Neuronal stem cell (in vitro differentiated cells): ENCODE results near the gene CSMD2.

Experiments
- DNase-seq: peaks from one replicate; pipeline ENCODE4 v3.0.0-alpha.2; 2013; ENCODE audit warnings: low spot score
- H2AFZ ChIP-seq: one replicate; pipeline ENCODE4 v1.6.1; 2013; ENCODE audit warnings: mild to moderate bottlenecking, low read length, inconsistent platforms
- H2AK5ac ChIP-seq: 2 replicates; pipeline ENCODE4 v1.6.1; 2013; ENCODE audit warnings: low read depth, mild to moderate bottlenecking, inconsistent platforms, low read length, moderate library complexity, mixed read lengths
- H2BK120ac ChIP-seq: 2 replicates; pipeline ENCODE4 v1.6.1; 2013; ENCODE audit warnings: low read depth, mild to moderate bottlenecking, inconsistent platforms, low read length, moderate library complexity, mixed read lengths
- H2BK12ac ChIP-seq: one replicate; pipeline ENCODE4 v1.6.1; 2013; ENCODE audit warnings: low read length, inconsistent platforms
- H2BK15ac ChIP-seq: 2 replicates; pipeline ENCODE4 v1.6.1; 2013; ENCODE audit warnings: mild to moderate bottlenecking, low read length, inconsistent platforms, mixed read lengths
- H2BK5ac ChIP-seq: one replicate; pipeline ENCODE4 v1.6.1; 2013; ENCODE audit warnings: inconsistent platforms, mild to moderate bottlenecking, low read length, moderate library complexity
- H3K14ac ChIP-seq: one replicate; pipeline ENCODE4 v1.6.1; 2013; ENCODE audit warnings: low read length, inconsistent platforms
- H3K18ac ChIP-seq: 2 replicates; pipeline ENCODE4 v1.6.1; 2013; ENCODE audit warnings: low read length, inconsistent platforms
- H3K23ac ChIP-seq: 2 replicates; pipeline ENCODE4 v1.6.1; 2013; ENCODE audit warnings: low read depth, mild to moderate bottlenecking, mixed read lengths, low read length, inconsistent platforms; ENCODE audit not compliant: poor library complexity
- H3K27ac ChIP-seq: replicated peaks from 3 replicates; pipeline ENCODE4 v1.5.1; 2013; ENCODE audit warnings: low read length, inconsistent platforms
- H3K27me3 ChIP-seq, 3 experiments: 2 replicates each; pipeline ENCODE4 v1.6.1; 2013; ENCODE audit warnings: low read length in 3 of 3, mild to moderate bottlenecking in 2 of 3, inconsistent platforms in 1 of 3, low read depth in 1 of 3, mixed read lengths in 1 of 3, moderate library complexity in 1 of 3; ENCODE audit not compliant: control insufficient read depth in 3 of 3, insufficient read depth in 3 of 3
- H3K36me3 ChIP-seq, 2 donors: replicated peaks in 1 of 2; 2 replicates each; pipeline ENCODE4 v1.6.1; 2013; ENCODE audit warnings: low read length in 2 of 2; ENCODE audit not compliant: control insufficient read depth in 2 of 2, insufficient read depth in 2 of 2
- H3K4ac ChIP-seq: 2 replicates; pipeline ENCODE4 v1.6.1; 2013; ENCODE audit warnings: inconsistent platforms, mild to moderate bottlenecking, low read length, moderate library complexity
- H3K4me1 ChIP-seq, 2 donors: 1 replicate in 1 of 2; 2 replicates in 1 of 2; pipeline ENCODE4 v1.6.1; 2013; ENCODE audit warnings: low read length in 2 of 2, low read depth in 1 of 2; ENCODE audit not compliant: control insufficient read depth in 2 of 2, insufficient read depth in 1 of 2
- H3K4me2 ChIP-seq: one replicate; pipeline ENCODE4 v1.6.1; 2013; ENCODE audit warnings: mild to moderate bottlenecking, low read length, inconsistent platforms; ENCODE audit not compliant: insufficient read depth, poor library complexity, severe bottlenecking
- H3K4me3 ChIP-seq, 2 donors: 2 replicates each; pipeline ENCODE4 v1.5.1; 2013; ENCODE audit warnings: low read length in 2 of 2, mild to moderate bottlenecking in 2 of 2, inconsistent platforms in 1 of 2, moderate library complexity in 1 of 2
- H3K79me1 ChIP-seq: one replicate; pipeline ENCODE4 v1.6.1; 2013; ENCODE audit warnings: low read depth, mild to moderate bottlenecking, inconsistent platforms, low read length, moderate library complexity
- H3K9ac ChIP-seq: one replicate; pipeline ENCODE4 v1.6.1; 2013; ENCODE audit warnings: mild to moderate bottlenecking, low read depth, low read length, inconsistent platforms; ENCODE audit not compliant: poor library complexity
- H3K9me3 ChIP-seq, 2 donors: replicated peaks in 1 of 2; 2 replicates each; pipeline versions ENCODE3 to v1.6.1; 2013; ENCODE audit warnings: low read length in 2 of 2, mild to moderate bottlenecking in 2 of 2, inconsistent platforms in 1 of 2, low read depth in 1 of 2, mixed read lengths in 1 of 2, moderate library complexity in 1 of 2; ENCODE audit not compliant: control insufficient read depth in 2 of 2, insufficient read depth in 1 of 2
- H4K8ac ChIP-seq: one replicate; pipeline ENCODE4 v1.6.1; 2013; ENCODE audit warnings: low read depth, mild to moderate bottlenecking, inconsistent platforms, low read length, moderate library complexity
- H4K91ac ChIP-seq: one replicate; pipeline ENCODE4 v1.6.1; 2013; ENCODE audit warnings: low read length, low read depth, mild to moderate bottlenecking, inconsistent platforms; ENCODE audit not compliant: poor library complexity
- WGBS, 2 donors: extraction: QIAGEN DNeasy Blood & Tissue Kit; methylation state at CpG; one replicate each; pipeline ENCODE4 v1.1.7; 2013; ENCODE audit warnings: missing lambda C conversion rate in 2 of 2, mixed read lengths in 1 of 2; ENCODE audit not compliant: insufficient read length in 2 of 2, insufficient replicate concordance in 1 of 2; ENCODE audit errors: extremely low coverage in 2 of 2; 5-methylcytosine and 5-hydroxymethylcytosine counted together

Gene CSMD2

GRCh38 chr1:33895396-33895795 is 269.6 kb downstream of the CSMD2 start:
- no peak overlapping the region for H3K4ac ChIP-seq
- H2BK120ac ChIP-seq, result no peak overlapping the region
- no peaks in the 10 kb centered on the region for H3K79me1 ChIP-seq
- H3K18ac ChIP-seq, result peak overlapping the region; percentile 45
- H2BK15ac ChIP-seq, result no peak overlapping the region
- no peak overlapping the region for H4K8ac ChIP-seq
- no peaks in the 10 kb centered on the region for H3K36me3 ChIP-seq
- H3K4me3 ChIP-seq, result no peak overlapping the region
- no peak overlapping the region for H2AFZ ChIP-seq
- no peak overlapping the region for H2AK5ac ChIP-seq
- H3K4me2 ChIP-seq, result no peak overlapping the region
- no peak overlapping the region for H2BK5ac ChIP-seq
- no peak overlapping the region for H3K14ac ChIP-seq
- no peak for DNase-seq
- H3K27ac ChIP-seq, result no peak overlapping the region
- no peak overlapping the region for H4K91ac ChIP-seq
- H3K23ac ChIP-seq, result no peak overlapping the region
- no CpG with 5 or more reads among the region's 8 CpGs for WGBS, 2 donors
- H3K4me1 ChIP-seq, result peaks cover 0 to 4% of the 10 kb centered on the region in 2 donors
- no peaks in the 10 kb centered on the region for H3K27me3 ChIP-seq
- H2BK12ac ChIP-seq, result no peak overlapping the region
- no peak overlapping the region for H3K9ac ChIP-seq
- no peaks in the 10 kb centered on the region for H3K9me3 ChIP-seq

- Histone ChIP-seq H3K4me2 (no peak overlapping the region), H3K9ac (no peak overlapping the region), H4K91ac (no peak overlapping the region), H3K4me1 (peaks cover 0 to 4% of the 10 kb centered on the region in 2 donors), H2AFZ (no peak overlapping the region), H3K9me3 (no peaks in the 10 kb centered on the region), H2AK5ac (no peak overlapping the region), H3K18ac (no peak overlapping the region), H2BK120ac (no peak overlapping the region), H2BK15ac (no peak overlapping the region), H3K79me1 (no peaks in the 10 kb centered on the region), H2BK12ac (no peak overlapping the region), H3K14ac (no peak overlapping the region), H3K36me3 (no peaks in the 10 kb centered on the region), H3K4ac (no peak overlapping the region), H3K27ac (no peak overlapping the region), H3K23ac (no peak overlapping the region), H4K8ac (no peak overlapping the region), H3K27me3 (no peaks in the 10 kb centered on the region), H2BK5ac (no peak overlapping the region), H3K4me3 (no peak overlapping the region)
- no CpG with 5 or more reads among the region's 3 CpGs for WGBS, 2 donors
- no peak for DNase-seq
Measured at GRCh38 chr1:33893147-33893830, 271.7 kb downstream of the CSMD2 start.

GRCh38 chr1:33886496-33886895 is 278.5 kb downstream of the CSMD2 start:
- WGBS, 2 donors, result no CpG with 5 or more reads among the region's 5 CpGs
- H2BK5ac ChIP-seq, result no peak overlapping the region
- no peak overlapping the region for H2BK15ac ChIP-seq
- H3K36me3 ChIP-seq, result no peaks in the 10 kb centered on the region
- no peaks in the 10 kb centered on the region for H3K9me3 ChIP-seq
- H3K14ac ChIP-seq, result no peak overlapping the region
- H3K4me1 ChIP-seq, result peaks cover 0 to 2% of the 10 kb centered on the region in 2 donors
- H4K91ac ChIP-seq, result no peak overlapping the region
- no peak for DNase-seq
- no peak overlapping the region for H2AK5ac ChIP-seq
- H3K79me1 ChIP-seq, result no peaks in the 10 kb centered on the region
- no peak overlapping the region for H3K23ac ChIP-seq
- no peak overlapping the region for H3K4me2 ChIP-seq
- no peak overlapping the region for H2BK120ac ChIP-seq
- no peak overlapping the region for H2AFZ ChIP-seq
- peak overlapping the region; percentile 9 for H3K9ac ChIP-seq
- no peak overlapping the region for H3K4me3 ChIP-seq
- H3K18ac ChIP-seq, result peak overlapping the region; percentile 55
- no peak overlapping the region for H2BK12ac ChIP-seq
- no peak overlapping the region for H3K4ac ChIP-seq
- no peak overlapping the region for H4K8ac ChIP-seq
- peaks cover 0 to 3% (median 0%) of the 10 kb centered on the region in 3 experiments for H3K27me3 ChIP-seq
- H3K27ac ChIP-seq, result no peak overlapping the region

- H3K9me3 ChIP-seq, result no peaks in the 10 kb centered on the region
- H2BK120ac ChIP-seq, result no peak overlapping the region
- no peaks in the 10 kb centered on the region for H3K79me1 ChIP-seq
- WGBS, 2 donors, result no CpG with 5 or more reads among the region's 2 CpGs
- no peaks in the 10 kb centered on the region for H3K4me1 ChIP-seq
- H3K27ac ChIP-seq, result no peak overlapping the region
- H3K4ac ChIP-seq, result no peak overlapping the region
- peaks cover 0 to 7% (median 0%) of the 10 kb centered on the region in 3 experiments for H3K27me3 ChIP-seq
- H4K91ac ChIP-seq, result no peak overlapping the region
- H3K4me2 ChIP-seq, result no peak overlapping the region
- no peak overlapping the region for H3K23ac ChIP-seq
- H2AFZ ChIP-seq, result no peak overlapping the region
- H4K8ac ChIP-seq, result no peak overlapping the region
- H2BK15ac ChIP-seq, result no peak overlapping the region
- no peak overlapping the region for H3K18ac ChIP-seq
- H3K9ac ChIP-seq, result no peak overlapping the region
- no peak overlapping the region for H2BK12ac ChIP-seq
- H3K36me3 ChIP-seq, result no peaks in the 10 kb centered on the region
- DNase-seq, result no peak
- no peak overlapping the region for H3K14ac ChIP-seq
- H2BK5ac ChIP-seq, result no peak overlapping the region
- H3K4me3 ChIP-seq, result no peak overlapping the region
- H2AK5ac ChIP-seq, result no peak overlapping the region
Measured at GRCh38 chr1:33880305-33880704, 284.7 kb downstream of the CSMD2 start.
